Superior temporal gyrus (tissue), 1 donor: ENCODE data around the gene TRPM5.
"Not testable (repeated sequence)": the region's sequence is repeated elsewhere in the genome, so short reads cannot be mapped to it uniquely, and the experiment has no call there.

ENCODE experiments used
- DNase-seq: peaks from one replicate; pipeline ENCODE4 v3.0.0-alpha.2; 2016; ENCODE audit errors: extremely low spot score

TRPM5 gene, protein sequence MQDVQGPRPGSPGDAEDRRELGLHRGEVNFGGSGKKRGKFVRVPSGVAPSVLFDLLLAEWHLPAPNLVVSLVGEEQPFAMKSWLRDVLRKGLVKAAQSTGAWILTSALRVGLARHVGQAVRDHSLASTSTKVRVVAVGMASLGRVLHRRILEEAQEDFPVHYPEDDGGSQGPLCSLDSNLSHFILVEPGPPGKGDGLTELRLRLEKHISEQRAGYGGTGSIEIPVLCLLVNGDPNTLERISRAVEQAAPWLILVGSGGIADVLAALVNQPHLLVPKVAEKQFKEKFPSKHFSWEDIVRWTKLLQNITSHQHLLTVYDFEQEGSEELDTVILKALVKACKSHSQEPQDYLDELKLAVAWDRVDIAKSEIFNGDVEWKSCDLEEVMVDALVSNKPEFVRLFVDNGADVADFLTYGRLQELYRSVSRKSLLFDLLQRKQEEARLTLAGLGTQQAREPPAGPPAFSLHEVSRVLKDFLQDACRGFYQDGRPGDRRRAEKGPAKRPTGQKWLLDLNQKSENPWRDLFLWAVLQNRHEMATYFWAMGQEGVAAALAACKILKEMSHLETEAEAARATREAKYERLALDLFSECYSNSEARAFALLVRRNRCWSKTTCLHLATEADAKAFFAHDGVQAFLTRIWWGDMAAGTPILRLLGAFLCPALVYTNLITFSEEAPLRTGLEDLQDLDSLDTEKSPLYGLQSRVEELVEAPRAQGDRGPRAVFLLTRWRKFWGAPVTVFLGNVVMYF (N-terminal part only)

DNA sequence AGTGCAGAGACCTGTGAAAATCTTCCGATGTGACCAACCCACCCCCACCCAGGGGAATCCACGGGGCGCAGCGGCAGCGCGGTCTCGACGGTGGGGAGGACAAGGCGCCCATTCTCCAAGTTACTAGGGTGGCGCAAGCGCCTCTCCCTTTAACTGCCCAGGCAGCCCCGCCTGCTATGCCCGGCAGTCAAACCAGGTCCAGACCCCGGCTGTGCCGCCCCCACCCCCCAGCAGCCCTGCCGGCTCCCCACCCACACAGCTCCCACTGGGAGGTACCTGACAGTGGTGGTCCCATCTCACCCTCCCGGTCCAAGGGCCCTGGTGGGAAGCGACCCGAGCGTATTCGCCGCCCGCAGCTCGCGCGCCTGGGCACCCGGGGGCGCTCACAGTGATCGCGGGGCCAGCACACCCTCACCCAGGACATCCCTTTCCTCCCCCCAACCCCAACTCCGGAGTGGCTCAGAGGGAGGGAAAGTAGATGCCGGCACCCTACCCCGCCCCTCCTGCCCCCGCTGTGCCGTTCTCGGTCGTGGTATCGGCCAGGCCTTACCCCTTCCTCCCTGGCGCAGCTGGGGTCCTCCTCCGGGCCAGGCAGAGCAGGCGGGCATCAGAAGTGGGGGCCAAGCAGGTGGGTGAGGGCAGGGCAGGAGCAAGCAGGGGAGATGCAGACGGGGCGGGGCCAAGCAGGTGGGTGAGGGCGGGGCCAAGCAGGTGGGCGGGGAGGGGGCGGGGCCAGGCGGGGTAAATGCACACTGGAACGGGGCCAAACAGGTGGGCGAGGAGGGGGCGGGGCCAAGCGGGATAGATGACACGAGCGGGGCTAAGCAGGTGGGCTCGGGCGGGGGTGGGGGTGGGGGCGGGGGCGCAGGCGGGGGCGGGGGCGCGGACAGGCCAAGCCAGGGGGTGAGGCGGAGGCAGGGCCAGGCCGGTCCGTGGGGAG lies at the start of gene TRPM5:
Gene TRPM5 (minus strand): TSS at position 634 of the 940 bp plus-strand sequence. CDS start 21,478 bp downstream, outside the sequence.
- no peak for DNase-seq

DNA sequence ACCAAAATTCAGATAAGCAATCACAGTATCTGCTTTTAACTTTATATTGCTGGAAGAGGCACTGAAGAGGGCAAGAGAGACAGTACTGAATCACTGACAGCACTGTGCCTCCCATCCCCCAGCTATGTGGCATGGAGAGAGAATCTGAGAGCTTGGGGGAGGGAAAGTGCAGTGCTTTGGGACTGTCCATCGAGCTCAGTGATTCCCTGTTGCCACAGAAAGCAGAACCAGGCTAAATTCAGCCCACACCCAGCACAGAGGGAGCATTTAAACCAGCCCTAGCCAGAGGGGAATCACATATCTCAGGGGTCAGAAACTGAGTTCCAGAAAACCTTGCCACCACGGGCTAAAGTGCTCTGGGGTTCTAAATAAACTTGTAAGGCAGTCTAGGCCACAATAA lies 44.8 kb upstream of the TRPM5 start:
- no peak for DNase-seq

DNA sequence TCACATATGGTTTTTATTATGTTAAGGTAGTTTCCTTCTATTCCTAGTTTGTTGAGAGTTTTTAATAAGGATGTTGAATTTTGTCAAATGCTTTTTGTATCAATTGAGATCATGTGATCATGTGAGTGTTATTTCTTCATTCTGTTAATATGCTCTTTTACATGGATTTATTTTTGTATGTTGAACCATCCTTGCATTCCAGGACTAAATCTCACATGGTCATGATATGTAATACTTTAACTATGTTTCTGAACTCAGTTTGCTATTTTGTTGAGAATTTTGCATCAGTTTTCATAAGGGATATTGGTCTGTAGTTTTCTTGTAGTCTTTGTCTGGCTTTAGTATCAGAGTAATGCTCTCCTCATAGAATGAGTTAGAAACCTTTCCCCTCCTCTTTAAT lies 43.7 kb upstream of the TRPM5 start:
- no peak for DNase-seq

DNA sequence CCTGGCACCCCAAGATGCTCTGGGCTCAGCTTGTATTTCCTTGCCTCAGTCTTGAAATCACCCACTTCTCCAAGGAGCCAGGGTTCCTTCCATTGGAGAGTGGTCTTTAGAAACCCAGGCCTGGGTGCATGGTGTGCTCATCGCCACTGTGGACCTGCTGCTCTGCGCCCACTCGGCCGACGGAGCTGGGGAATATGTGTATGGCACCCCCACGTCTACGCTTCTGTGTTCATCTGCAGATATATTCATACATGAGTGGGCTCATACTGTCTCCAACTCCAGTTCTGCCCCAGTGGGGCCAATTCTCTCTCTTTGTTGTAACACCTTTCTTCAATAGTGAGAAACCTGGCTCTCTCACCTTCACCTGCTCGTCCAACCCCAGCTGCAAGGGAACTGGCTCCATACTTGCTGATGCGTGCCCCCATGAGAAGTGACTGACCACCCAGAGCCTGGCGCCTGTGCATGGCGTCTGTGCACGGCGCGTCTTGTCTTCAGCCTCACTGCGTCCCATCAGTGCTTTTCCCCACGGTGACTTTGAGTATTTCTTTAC lies 40.3 kb upstream of the TRPM5 start:
- no peak for DNase-seq

DNA sequence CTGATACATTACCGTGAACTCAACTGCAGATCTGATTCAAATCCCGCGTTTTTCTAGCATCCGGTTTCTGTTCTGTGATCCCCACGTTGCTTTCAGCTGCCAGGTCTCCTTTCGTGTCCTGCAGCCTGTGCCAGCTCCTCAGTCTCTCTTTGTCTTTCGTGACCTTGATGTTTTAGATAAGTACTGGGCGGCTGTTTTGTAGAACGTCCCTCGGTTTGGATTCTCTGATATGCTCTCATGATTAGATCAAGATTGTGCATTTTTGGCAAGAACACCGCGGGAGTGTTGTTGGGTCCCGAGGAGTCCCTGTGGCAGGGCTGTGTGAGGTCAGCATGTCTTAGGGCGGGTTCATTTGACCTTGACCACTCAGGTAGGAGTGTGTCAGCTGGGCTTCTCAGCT lies 39.1 kb upstream of the TRPM5 start:
- DNase-seq: no peak

DNA sequence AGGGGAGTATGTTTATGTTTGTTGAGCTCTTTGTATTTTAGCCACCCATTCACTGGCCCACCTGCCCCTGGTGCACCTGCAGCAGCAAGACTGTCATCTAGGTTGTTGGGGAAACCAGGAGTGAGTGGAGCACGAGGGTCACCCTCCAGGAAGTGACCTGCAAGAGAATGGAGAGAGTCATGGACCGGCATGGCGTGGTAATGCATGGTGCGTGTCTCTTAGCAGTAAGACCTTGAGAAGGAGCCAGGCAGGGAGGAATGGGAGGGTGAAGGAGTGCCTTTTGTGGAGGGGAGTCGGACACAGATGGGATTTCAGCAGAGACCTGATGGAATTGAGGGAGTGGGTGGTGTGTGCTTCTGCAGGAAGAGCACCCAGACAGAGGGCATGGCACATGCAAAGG lies 38.4 kb upstream of the TRPM5 start:
- no peak for DNase-seq

DNA sequence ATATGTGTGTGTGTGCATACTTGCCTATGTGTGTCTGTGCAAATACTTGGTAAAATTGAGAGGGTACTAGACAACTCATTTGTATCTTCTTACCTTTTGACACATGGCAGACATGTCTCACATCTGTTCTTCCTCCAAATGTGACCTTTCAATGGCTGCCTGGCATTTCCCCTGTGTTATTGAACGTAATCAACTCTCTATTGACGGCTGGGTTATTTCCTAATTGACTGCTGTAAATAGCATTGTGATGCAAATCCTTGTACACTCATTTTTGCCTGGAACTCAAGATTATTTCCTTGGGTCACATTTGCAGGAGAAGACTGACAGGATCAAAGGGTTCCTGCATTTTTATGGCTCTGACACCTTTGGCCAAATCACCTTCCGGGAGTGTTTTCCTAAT lies 37.9 kb upstream of the TRPM5 start:
- no peak for DNase-seq

DNA sequence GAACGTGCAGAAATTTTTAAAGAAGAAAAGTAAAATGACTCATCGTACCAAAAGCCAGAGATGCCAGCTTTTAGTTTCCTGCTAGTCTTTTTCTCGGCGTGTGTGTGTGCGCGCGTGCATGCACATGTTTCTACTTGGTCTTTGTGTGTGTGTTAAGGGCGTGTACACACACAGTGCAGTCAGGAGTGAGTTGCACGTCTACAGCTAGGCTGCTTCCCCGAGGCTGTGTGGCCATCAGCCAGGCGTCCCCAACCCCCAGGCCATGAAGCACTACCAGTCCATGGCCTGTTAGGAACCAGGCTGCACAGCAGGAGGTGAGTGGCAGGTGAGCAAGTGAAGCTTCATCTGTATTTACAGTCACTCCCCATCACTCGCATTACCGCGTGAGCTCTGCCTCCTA lies 36.9 kb upstream of the TRPM5 start:
- no peak for DNase-seq

DNA sequence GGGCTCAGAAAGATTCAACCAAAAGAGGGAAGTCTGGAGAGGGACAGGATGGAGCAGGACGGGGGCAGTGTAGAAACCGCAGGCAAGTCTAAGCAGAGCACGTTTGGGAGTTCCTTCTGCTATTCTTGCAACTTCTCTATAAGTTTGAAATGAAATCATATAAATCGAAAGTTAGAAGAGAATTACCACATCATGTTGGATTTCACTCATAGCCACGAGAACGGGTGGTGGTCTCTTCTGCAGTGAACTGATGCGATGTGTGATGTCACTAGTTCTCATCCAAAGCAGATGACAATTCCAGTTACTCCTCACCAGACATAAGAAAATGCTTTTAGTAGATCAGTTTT lies 36.5 kb upstream of the TRPM5 start:
- peak; percentile 7 for DNase-seq

DNA sequence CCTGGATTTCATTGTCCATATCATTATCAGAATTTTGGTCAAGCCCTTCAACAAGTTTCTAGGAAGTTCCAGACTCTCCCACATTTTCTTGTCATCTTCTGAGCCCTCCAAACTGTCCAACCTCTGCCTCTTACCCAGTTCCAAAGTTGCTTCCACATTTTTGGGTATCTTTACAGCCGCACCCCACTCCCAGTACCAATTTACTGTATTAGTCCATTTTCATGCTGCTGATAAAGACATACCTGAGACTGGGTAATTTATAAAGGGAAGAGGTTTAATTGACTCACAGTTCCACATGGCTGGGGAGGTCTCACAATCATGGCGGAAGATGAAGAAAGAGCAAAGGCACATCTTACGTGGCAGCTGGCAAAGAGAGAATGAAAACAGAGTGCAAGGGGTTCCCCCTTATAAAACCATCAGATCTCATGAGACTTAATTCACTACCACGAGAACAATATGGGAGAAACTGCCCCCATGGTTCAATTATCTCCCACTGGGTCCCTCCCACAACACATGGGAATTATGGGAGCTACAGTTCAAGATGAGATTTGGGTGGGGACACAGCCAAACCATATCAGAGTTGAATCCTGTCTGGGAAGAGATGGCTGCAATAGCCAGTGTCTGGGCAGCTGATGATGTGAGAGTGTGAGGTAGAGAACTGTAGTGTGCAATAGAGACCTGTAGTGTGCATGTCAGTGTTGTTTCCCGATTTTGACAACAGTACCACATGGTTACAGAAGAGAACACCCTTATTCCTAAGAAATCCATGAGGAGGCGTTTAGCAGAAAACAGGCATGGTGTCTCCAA lies 36.0 kb upstream of the TRPM5 start:
- not testable (repeated sequence) for DNase-seq

DNA sequence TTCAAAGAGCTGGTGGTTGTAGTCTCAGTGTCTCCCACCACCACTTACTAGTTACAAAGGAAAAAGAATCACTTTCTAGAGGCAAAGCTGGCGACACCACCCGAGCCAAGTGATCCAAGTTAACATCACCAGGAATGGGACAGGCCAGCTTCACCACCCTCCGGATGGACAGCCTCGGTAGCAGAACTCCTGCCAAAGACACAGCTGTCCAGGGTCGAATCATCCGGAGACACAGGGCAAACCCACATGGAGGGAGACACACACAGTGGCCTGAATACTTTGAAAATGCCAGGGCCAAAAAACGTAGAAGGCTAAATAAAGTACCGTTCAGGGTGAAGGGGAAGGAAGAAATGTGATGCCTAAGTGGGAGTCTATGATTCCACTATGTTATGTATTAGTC lies 33.6 kb upstream of the TRPM5 start:
- no peak for DNase-seq

DNA sequence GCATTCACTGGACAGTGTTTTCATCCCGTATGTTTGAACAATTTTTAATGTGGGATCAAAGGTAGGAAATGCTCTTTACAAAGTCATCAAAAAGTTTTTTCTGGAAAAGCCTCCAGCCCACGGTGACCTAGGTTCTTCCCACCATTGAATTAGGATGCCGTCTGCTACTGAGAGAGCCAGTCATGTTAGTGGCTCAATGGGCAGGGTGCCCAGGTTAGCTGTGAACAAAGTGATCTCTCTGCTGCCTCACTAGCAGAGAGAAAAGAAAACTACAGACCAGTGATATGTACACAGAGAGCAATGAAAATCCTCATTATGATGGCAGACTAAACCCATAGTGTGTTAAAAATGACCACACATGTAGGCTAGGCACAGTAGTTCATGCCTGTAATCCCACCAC lies 32.9 kb upstream of the TRPM5 start:
- DNase-seq: no peak

DNA sequence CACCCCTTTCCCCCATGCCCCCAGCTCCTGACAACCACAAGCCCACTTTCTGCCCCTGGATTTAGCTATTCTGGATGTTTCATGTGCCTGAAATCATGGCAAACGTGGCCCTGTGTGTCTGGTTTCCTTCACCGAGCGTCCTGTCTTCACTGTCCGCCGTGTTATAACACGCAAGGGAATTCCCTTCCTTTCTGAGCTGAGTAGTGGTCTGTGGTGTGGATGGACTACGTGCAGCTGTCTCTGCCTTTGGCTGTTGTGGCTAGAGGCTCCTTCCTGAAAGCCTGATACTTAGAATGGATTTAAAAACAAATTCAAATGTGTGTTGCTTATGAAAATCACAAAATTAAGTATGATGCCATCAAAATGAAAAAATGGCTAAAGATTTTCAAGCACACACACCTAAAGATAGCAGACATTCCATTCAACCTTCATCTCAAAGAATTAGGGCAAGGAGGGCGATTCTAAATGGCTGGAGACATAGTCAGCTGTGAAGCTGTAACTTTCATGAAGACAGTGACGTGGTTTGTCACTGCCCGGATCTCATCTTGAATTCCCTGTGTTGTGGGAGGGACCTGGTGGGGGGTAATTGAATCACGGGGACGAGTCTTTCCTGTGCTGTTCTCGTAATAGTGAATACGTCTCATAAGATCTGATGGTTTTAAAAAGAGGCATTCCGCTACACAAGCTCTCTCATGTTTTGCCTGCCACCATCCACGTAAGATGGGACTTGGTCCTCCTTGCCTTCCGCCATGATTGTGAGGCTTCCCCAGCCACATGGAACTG lies 31.0 kb upstream of the TRPM5 start:
- DNase-seq: no peak

DNA sequence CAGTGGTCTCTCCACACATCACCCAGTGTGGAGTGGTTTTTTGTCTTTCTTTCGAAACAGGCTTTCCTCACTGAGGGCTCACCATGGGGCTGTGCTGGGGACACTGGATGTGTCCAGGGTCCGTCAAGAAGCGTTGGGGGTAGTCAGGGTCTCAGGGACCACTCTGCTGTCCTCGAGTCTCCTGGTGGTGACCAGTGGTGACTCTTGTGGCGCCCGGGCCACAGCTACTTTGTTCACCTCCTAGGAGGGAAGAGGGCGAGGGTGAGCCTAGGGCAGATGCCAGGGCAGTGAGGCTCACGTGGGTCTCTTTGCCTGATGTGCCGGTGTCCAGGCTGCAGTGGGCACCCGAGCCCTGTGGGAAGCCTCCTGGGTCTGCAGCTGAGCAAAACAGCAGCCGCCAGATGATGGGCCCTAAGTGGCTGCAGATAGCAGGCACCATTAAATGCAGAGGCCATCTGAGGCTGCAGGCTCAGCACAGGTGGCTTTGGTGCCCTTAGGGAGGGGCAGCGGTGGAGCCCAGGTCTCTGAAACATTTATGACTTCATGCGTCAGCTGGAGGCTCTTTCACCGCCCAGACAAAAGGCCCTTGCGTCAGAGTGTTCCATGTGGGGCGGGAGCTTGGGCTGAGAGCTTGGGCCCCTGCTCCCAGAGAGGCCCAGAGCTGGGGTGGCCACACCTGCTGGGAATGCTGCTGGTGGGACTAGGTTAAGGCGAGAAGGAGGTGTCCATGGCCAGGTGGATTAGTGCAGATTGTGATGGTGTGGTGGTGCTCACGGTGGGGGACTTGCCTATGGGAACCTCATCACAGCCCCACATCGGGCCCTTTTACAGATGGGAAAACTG lies 30.0 kb upstream of the TRPM5 start:
- no peak for DNase-seq

DNA sequence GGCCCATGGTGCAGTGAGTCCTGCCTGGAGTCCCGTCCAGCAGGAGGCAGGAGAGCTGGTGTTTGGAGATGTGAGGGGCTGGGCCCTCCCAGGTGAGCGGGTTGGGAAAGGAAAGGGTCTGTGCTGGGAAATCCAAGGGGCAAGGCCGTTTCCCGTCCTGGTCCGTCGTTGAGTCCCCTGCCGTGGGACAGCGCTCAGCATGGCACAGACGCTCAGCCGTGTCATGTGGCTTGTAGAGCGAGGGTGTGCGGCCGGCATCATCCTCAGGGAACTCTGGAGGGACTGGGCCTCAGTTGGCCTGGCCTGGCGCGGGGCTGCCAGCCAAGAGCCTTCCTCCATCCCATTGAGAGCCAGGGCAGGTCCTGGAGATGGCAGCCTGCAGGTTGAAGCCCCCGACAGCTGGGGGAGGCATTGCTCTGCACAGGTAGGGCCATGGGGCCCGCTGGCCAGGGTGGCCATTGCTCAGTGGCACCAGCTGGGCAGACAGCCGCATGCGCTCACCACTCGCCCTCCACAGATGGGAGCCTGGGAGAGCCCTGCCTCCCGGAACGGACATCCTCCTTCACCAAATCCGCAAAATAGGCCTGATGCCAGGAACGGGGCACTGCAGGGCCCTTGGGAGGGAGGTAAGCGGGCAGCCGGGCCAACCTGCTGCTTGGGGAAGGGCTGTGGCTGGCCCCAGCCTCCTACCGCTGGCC lies 29.2 kb upstream of the TRPM5 start:
- no peak for DNase-seq

DNA sequence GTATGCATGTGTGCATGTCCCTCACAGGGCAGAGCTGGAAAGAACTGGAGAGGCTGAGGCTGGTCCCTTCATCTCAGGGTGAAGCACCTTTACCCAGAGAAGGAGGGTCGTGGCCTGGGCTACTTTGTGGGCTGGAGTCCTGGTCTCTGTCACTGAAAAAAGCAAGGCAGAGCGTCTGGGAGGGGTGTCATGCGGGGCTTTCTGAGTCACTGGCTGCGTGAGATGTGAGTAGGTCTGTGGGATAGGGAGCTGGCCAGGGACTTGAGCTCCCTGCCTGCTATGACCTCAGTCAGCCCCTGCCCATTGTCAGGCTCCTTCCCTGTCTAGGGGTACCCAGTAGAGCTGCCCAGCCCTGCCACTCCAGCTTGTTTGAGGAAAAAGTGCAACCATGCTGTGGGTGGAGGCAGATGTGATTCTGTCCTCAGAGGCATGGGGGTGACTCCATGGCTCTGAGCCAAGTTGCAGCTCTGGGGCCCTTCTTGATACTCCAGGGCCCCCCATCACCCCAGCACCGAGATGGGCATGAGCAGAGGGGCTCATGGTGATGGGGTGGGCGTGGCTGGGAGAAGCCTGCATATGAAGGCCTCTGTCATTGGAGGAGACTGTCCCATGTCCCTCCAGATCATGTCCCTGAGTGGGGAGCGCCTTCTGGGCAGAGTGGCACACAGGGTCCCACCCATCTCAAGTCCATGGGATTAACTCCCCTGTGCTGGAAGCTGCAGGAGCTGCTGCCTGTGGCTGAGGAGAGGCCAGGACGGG lies 28.3 kb upstream of the TRPM5 start:
- DNase-seq: no peak

DNA sequence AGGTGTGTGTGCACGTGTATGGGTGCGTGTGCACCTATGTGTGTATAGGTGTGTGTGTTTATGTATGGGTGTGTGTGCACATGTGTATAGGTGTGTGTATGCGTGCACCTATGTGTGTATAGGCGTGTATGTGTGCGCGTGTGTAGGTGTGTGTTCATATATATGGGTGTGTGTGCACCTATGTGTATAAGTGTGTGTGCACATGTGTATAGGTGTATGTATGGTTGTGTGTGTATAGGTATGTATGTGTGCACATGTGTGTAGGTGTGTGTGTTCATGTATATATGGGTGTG lies 27.4 kb upstream of the TRPM5 start:
- no peak for DNase-seq
